ENCODE data around the gene PRSS50.

GRCh38 chr3:46692566-46692990 is 25.1 kb downstream of the PRSS50 start:
- TF ChIP-seq CTCF (IDR thresholded peaks at IDR 0.05; ENCODE audit: low read depth, low read length, poor library complexity, severe bottlenecking): no peak
- TF ChIP-seq EZH2phosphoT487 (IDR thresholded peaks at IDR 0.05; ENCODE audit: borderline replicate concordance, low read length): no peak
